Stomach (tissue), 4 donors: Measurements from ENCODE around the gene FSD1.

Experiments
- EP300 ChIP-seq: sonication (generic); formaldehyde crosslinking; IDR thresholded peaks from one replicate; pipeline ENCODE4 v1.6.1; 2017; ENCODE audit warnings: antibody characterized with exemption
- POLR2A ChIP-seq, 4 donors: fragments of 450-650 bp; IDR thresholded peaks; one replicate each; pipeline ENCODE4 v1.6.1; 2016; ENCODE audit warnings: antibody characterized with exemption in 4 of 4, control low read depth in 2 of 4, mild to moderate bottlenecking in 1 of 4, moderate library complexity in 1 of 4
- TF ChIP-seq, protein P1 (sequence below), 7 experiments: fragments of 450-650 bp in 4 of 7; fragments of 200-600 bp in 3 of 7; sonication (generic) in 3 of 7; IDR thresholded peaks; one replicate each; pipeline ENCODE4 v1.5.1; 2016 to 2019; ENCODE audit warnings: antibody characterized with exemption in 7 of 7, control low read depth in 2 of 7, mild to moderate bottlenecking in 1 of 7

DNA sequence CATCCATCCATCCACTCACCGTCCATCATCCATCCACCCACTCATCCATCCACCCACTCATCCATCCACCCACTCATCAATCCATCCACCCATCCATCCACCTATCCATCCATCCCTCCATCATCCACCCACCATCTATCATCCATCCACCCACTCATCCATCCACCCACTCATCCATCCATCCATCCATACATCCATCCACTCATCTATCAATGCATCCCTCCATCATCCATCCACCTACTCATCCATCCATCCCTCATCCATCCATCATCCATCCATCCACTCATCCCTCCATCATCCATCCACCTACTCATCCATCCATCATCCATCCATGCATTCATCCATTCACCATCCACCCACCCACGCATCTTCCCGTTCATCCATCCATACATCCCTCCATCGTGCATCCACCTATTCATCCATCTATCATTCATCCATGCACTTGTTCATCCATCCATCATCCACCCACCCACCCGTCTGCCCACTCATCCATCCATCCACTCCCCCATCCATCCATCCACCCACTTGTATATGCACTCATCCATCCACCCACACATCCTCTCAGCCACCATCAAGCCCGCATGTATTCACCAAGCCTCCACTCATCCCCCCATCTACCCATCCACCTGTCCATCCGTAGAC lies 30.7 kb downstream of the FSD1 start:
- TF ChIP-seq, protein P1, sequence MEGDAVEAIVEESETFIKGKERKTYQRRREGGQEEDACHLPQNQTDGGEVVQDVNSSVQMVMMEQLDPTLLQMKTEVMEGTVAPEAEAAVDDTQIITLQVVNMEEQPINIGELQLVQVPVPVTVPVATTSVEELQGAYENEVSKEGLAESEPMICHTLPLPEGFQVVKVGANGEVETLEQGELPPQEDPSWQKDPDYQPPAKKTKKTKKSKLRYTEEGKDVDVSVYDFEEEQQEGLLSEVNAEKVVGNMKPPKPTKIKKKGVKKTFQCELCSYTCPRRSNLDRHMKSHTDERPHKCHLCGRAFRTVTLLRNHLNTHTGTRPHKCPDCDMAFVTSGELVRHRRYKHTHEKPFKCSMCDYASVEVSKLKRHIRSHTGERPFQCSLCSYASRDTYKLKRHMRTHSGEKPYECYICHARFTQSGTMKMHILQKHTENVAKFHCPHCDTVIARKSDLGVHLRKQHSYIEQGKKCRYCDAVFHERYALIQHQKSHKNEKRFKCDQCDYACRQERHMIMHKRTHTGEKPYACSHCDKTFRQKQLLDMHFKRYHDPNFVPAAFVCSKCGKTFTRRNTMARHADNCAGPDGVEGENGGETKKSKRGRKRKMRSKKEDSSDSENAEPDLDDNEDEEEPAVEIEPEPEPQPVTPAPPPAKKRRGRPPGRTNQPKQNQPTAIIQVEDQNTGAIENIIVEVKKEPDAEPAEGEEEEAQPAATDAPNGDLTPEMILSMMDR (IDR thresholded peaks at IDR 0.05), result no peak
- no peak for TF ChIP-seq POLR2A (IDR thresholded peaks at IDR 0.05)
- no peak for TF ChIP-seq EP300
